Measurements from ENCODE around the gene GHRH. TPM values are rescaled to one million over a fixed set of nuclear protein-coding genes. Genes with fewer than 3 reads are reported as not detected.

GHRH gene
- total and polyA plus RNA-seq, 4 donors: not detected

DNA sequence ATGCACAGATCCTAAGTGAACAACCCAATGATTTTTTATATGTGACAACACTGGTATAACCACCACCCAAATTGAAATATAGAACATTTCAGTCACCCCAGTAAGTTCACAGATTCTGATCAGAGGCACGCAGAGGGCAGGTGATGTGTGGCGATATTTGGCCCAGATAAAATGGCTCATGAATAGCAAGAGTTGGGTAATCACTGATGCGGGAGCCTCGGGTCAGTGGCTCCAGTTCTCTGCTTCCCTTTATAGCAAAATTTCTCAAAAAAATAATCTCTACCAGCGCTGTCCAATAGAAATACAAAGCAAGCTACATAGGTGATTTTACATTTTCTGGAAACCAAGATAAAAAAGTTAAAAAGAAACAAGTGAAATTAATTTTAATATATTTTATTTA lies 14.9 kb downstream of the GHRH start:
- Histone ChIP-seq H3K9ac (ENCODE audit: low read depth in 1 of 2, low read length in 2 of 2) (no peak overlapping the region), H3K27me3 (ENCODE audit: control insufficient read depth in 4 of 4, insufficient read depth in 4 of 4, low read length in 3 of 4) (no peaks in the 10 kb centered on the region), H3K27ac (ENCODE audit: low read depth in 1 of 2, low read length in 2 of 2) (no peak overlapping the region), H3K4me1 (ENCODE audit: control insufficient read depth in 4 of 4, insufficient read depth in 4 of 4, low read length in 3 of 4) (peaks cover 0 to 12% (median 8%) of the 10 kb centered on the region in 4 donors), H3K9me3 (ENCODE audit: control insufficient read depth in 4 of 4, low read length in 3 of 4) (no peaks in the 10 kb centered on the region), H3K4me3 (ENCODE audit: low read depth in 1 of 3, low read length in 3 of 3) (no peak overlapping the region), H3K36me3 (ENCODE audit: control insufficient read depth in 4 of 4, insufficient read depth in 3 of 4, low read depth in 1 of 4, low read length in 3 of 4) (peaks cover 2 to 8% (median 5%) of the 10 kb centered on the region in 4 donors)
- no peak for TF ChIP-seq FOXA1 (IDR thresholded peaks at IDR 0.05)
- TF ChIP-seq GABPA (IDR thresholded peaks at IDR 0.05 in 1 of 2, conservative IDR thresholded peaks at IDR 0.05 in 1 of 2): no peak
- TF ChIP-seq RAD21 (IDR thresholded peaks at IDR 0.05): no peak
- TF ChIP-seq JUND (IDR thresholded peaks at IDR 0.05): no peak
- no peak for TF ChIP-seq HNF4A (conservative IDR thresholded peaks at IDR 0.05)
- no peak for TF ChIP-seq MAX (IDR thresholded peaks at IDR 0.05)
- no peak for TF ChIP-seq NR2F2 (IDR thresholded peaks at IDR 0.05)
- TF ChIP-seq SP1 (IDR thresholded peaks at IDR 0.05): no peak
- TF ChIP-seq, protein P1, sequence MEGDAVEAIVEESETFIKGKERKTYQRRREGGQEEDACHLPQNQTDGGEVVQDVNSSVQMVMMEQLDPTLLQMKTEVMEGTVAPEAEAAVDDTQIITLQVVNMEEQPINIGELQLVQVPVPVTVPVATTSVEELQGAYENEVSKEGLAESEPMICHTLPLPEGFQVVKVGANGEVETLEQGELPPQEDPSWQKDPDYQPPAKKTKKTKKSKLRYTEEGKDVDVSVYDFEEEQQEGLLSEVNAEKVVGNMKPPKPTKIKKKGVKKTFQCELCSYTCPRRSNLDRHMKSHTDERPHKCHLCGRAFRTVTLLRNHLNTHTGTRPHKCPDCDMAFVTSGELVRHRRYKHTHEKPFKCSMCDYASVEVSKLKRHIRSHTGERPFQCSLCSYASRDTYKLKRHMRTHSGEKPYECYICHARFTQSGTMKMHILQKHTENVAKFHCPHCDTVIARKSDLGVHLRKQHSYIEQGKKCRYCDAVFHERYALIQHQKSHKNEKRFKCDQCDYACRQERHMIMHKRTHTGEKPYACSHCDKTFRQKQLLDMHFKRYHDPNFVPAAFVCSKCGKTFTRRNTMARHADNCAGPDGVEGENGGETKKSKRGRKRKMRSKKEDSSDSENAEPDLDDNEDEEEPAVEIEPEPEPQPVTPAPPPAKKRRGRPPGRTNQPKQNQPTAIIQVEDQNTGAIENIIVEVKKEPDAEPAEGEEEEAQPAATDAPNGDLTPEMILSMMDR (IDR thresholded peaks at IDR 0.05; ENCODE audit: low read depth, low read length, missing input control): no peak
- WGBS: 83% methylated on average over 5 of the region's 5 CpGs
- no peak for DNase-seq (ENCODE audit: low spot score)

DNA sequence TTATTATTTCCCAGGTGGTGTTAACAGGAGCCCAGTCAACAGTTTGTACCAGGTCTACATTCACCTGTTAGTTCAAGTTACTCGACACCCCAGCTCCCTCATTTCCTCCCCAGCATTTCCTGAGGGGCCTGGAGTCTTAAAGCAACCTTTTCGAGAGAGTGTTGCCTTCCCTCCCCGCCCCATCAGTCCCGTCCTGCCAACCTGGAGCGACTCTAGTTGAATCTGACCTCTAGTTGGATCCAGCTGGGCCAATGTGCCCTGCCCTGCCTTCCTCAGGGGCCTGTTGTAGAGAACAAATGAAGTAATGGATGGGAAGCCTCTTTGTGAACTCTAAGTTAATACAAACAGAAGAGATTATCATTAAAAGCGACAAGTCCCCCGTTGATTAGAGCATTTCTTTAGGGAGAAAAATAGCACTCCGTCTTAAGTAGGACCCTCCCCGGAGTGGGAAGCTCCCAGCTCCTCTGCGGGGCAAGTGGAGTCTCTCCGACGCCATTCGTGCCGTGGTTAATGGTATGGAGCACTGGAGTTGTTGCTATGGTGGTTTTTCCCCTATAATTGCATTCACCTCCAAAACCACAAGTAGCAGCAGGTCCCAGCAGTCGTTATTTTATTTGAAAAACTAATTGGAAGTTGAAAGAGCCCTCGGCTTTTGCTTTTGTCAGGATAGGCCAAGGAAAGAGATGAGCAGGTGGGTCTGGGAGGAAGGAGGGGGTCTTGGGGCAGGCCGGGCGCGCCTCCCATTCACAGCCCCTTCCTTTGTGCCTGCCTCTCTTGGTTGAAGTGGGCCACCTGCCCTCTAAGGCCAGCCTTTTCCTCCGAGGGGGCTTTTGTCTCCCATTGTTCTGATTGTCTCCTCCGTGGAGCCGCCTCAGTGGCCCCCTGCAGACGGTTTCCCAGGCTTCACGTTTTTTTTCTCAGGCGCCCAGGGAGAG lies 16.1 kb downstream of the GHRH start:
- TF ChIP-seq GABPA (IDR thresholded peaks at IDR 0.05 in 1 of 2, conservative IDR thresholded peaks at IDR 0.05 in 1 of 2) (no peak), NR2F2 (IDR thresholded peaks at IDR 0.05) (no peak), MAX (IDR thresholded peaks at IDR 0.05) (no peak), FOXA2 (IDR thresholded peaks at IDR 0.05) (no peak), EGR1 (IDR thresholded peaks at IDR 0.05; ENCODE audit: low read depth in 2 of 2) (no peak), RXRA (IDR thresholded peaks at IDR 0.05) (no peak), YY1 (IDR thresholded peaks at IDR 0.05) (no peak), RAD21 (IDR thresholded peaks at IDR 0.05) (no peak), ZBTB33 (IDR thresholded peaks at IDR 0.05) (no peak), FOXA1 (IDR thresholded peaks at IDR 0.05) (no peak), JUND (IDR thresholded peaks at IDR 0.05) (no peak)
- TF ChIP-seq, protein P2, sequence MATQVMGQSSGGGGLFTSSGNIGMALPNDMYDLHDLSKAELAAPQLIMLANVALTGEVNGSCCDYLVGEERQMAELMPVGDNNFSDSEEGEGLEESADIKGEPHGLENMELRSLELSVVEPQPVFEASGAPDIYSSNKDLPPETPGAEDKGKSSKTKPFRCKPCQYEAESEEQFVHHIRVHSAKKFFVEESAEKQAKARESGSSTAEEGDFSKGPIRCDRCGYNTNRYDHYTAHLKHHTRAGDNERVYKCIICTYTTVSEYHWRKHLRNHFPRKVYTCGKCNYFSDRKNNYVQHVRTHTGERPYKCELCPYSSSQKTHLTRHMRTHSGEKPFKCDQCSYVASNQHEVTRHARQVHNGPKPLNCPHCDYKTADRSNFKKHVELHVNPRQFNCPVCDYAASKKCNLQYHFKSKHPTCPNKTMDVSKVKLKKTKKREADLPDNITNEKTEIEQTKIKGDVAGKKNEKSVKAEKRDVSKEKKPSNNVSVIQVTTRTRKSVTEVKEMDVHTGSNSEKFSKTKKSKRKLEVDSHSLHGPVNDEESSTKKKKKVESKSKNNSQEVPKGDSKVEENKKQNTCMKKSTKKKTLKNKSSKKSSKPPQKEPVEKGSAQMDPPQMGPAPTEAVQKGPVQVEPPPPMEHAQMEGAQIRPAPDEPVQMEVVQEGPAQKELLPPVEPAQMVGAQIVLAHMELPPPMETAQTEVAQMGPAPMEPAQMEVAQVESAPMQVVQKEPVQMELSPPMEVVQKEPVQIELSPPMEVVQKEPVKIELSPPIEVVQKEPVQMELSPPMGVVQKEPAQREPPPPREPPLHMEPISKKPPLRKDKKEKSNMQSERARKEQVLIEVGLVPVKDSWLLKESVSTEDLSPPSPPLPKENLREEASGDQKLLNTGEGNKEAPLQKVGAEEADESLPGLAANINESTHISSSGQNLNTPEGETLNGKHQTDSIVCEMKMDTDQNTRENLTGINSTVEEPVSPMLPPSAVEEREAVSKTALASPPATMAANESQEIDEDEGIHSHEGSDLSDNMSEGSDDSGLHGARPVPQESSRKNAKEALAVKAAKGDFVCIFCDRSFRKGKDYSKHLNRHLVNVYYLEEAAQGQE (IDR thresholded peaks at IDR 0.05): no peak
- no peak for DNase-seq (ENCODE audit: low spot score)
- Histone ChIP-seq H3K27me3 (ENCODE audit: control insufficient read depth in 4 of 4, insufficient read depth in 4 of 4, low read length in 3 of 4) (no peaks in the 10 kb centered on the region), H3K36me3 (ENCODE audit: control insufficient read depth in 4 of 4, insufficient read depth in 3 of 4, low read depth in 1 of 4, low read length in 3 of 4) (peaks cover 5 to 18% (median 15%) of the 10 kb centered on the region in 4 donors), H3K9me3 (ENCODE audit: control insufficient read depth in 4 of 4, low read length in 3 of 4) (no peaks in the 10 kb centered on the region), H3K9ac (ENCODE audit: low read depth in 1 of 2, low read length in 2 of 2) (no peak overlapping the region), H3K4me3 (ENCODE audit: low read depth in 1 of 3, low read length in 3 of 3) (no peak overlapping the region), H3K4me1 (ENCODE audit: control insufficient read depth in 4 of 4, insufficient read depth in 4 of 4, low read length in 3 of 4) (peaks cover 0 to 12% (median 8%) of the 10 kb centered on the region in 4 donors), H3K27ac (ENCODE audit: low read depth in 1 of 2, low read length in 2 of 2) (no peak overlapping the region)
- WGBS: 91% methylated on average over 25 of the region's 25 CpGs

Data from liver (tissue), 9 donors.